ENCODE measurements around the gene SH2D7.

- TF ChIP-seq, protein P1, sequence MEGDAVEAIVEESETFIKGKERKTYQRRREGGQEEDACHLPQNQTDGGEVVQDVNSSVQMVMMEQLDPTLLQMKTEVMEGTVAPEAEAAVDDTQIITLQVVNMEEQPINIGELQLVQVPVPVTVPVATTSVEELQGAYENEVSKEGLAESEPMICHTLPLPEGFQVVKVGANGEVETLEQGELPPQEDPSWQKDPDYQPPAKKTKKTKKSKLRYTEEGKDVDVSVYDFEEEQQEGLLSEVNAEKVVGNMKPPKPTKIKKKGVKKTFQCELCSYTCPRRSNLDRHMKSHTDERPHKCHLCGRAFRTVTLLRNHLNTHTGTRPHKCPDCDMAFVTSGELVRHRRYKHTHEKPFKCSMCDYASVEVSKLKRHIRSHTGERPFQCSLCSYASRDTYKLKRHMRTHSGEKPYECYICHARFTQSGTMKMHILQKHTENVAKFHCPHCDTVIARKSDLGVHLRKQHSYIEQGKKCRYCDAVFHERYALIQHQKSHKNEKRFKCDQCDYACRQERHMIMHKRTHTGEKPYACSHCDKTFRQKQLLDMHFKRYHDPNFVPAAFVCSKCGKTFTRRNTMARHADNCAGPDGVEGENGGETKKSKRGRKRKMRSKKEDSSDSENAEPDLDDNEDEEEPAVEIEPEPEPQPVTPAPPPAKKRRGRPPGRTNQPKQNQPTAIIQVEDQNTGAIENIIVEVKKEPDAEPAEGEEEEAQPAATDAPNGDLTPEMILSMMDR (IDR thresholded peaks at IDR 0.05): no peak
- no peak for TF ChIP-seq ZFX (IDR thresholded peaks at IDR 0.05; ENCODE audit: borderline replicate concordance)
Measured at GRCh38 chr15:78054518-78054917, 37.8 kb upstream of the SH2D7 start.
